Right atrium auricular region (tissue), 2 donors: Measurements from ENCODE around the gene EFL1. TPM values are rescaled to one million over a fixed set of nuclear protein-coding genes. Genes with fewer than 3 reads are reported as not detected.

Experiments
- DNase-seq: peaks from one replicate; pipeline ENCODE4 v3.0.0-alpha.2; 2019; ENCODE audit warnings: low spot score
- H3K27ac ChIP-seq, 2 donors: fragments of 200-600 bp; sonication (generic); 1 replicate in 1 of 2; 2 replicates in 1 of 2; pipeline ENCODE4 v1.5.1; 2016 to 2019
- H3K27me3 ChIP-seq, 2 donors: fragments of 200-600 bp; sonication (generic); one replicate each; pipeline versions ENCODE4 v1.5.1 to v1.6.0; 2017 to 2019
- H3K36me3 ChIP-seq: fragments of 200-600 bp; sonication (generic); one replicate; pipeline ENCODE4 v1.5.1; 2016
- H3K4me1 ChIP-seq, 2 donors: fragments of 200-600 bp; sonication (generic); one replicate each; pipeline versions ENCODE4 v1.5.1 to v1.6.0; 2017 to 2019
- H3K4me3 ChIP-seq, 2 donors: fragments of 200-600 bp; sonication (generic); 1 replicate in 1 of 2; 2 replicates in 1 of 2; pipeline ENCODE4 v1.5.1; 2017 to 2019; ENCODE audit warnings: mild to moderate bottlenecking in 1 of 2, moderate library complexity in 1 of 2
- H3K9me3 ChIP-seq, 2 donors: fragments of 200-600 bp; sonication (generic); one replicate each; pipeline ENCODE4 v1.5.1; 2019
- total RNA-seq, 2 donors: library from RNA; depleted of rRNA; stranded (reverse); fragments of >200 nt; gene quantifications; one replicate each; pipeline ENCODE4 v1.1.0, GENCODE V29; 2016
- TF ChIP-seq, protein P1 (sequence below), 2 donors: fragments of 200-600 bp; sonication (generic); IDR thresholded peaks; one replicate each; pipeline ENCODE4 v1.5.1; 2019; ENCODE audit warnings: antibody characterized with exemption in 2 of 2

Gene EFL1
- total RNA-seq, 2 donors from 2014 or later, result 11.0 to 14.2 TPM

DNA sequence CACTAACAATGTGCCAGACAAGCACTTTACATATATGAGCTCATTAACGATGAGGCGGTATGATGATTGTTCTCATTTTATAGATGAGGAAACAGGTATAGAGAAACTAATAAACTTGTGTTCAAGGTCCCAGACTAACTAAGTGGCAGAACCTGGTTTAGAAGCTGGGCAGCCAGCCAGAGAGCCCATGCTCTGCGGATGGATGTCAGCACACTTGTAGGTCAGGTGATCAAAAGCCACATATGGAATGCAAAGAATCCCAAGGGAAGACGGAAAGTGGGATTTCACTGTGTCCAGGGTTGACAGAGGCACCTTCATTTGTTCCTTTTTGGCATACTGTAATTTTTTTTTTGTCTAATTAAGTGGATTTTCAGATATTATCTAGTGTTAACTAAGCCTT is 103.7 kb downstream of the EFL1 start:
- H3K36me3 ChIP-seq, result peaks cover 22% of the 10 kb centered on the region
- no peak for DNase-seq
- TF ChIP-seq, protein P1, sequence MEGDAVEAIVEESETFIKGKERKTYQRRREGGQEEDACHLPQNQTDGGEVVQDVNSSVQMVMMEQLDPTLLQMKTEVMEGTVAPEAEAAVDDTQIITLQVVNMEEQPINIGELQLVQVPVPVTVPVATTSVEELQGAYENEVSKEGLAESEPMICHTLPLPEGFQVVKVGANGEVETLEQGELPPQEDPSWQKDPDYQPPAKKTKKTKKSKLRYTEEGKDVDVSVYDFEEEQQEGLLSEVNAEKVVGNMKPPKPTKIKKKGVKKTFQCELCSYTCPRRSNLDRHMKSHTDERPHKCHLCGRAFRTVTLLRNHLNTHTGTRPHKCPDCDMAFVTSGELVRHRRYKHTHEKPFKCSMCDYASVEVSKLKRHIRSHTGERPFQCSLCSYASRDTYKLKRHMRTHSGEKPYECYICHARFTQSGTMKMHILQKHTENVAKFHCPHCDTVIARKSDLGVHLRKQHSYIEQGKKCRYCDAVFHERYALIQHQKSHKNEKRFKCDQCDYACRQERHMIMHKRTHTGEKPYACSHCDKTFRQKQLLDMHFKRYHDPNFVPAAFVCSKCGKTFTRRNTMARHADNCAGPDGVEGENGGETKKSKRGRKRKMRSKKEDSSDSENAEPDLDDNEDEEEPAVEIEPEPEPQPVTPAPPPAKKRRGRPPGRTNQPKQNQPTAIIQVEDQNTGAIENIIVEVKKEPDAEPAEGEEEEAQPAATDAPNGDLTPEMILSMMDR (IDR thresholded peaks at IDR 0.05), result no peak
- no peak overlapping the region for H3K27ac ChIP-seq
- H3K27me3 ChIP-seq, result no peaks in the 10 kb centered on the region
- no peaks in the 10 kb centered on the region for H3K9me3 ChIP-seq
- H3K4me3 ChIP-seq, result no peak overlapping the region
- H3K4me1 ChIP-seq, result no peaks in the 10 kb centered on the region

DNA sequence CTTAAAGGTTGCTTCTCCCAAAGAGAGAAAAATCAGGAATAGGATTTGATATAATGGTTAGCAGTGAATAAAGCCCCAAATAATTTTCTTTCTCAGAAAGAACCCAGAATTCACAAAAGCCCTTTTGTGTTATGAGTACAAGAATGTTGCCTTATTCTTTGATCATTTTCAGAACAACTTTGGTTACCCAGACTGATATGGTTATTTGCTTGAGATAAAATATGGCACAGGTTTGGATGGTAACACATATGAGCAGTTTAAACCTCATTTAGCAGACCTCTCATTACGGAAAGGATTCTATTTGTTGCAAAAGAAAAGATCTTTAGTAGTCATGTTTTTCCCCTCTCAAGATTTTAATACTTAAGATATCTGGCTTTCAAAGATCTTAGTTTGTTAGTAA is 111.9 kb downstream of the EFL1 start:
- Histone ChIP-seq H3K4me1 (peaks cover 0 to 5% of the 10 kb centered on the region in 2 donors), H3K36me3 (peaks cover 12% of the 10 kb centered on the region), H3K4me3 (no peak overlapping the region), H3K9me3 (no peaks in the 10 kb centered on the region), H3K27ac (no peak overlapping the region), H3K27me3 (no peaks in the 10 kb centered on the region)
- DNase-seq, result no peak
- TF ChIP-seq, protein P1 (IDR thresholded peaks at IDR 0.05), result no peak

DNA sequence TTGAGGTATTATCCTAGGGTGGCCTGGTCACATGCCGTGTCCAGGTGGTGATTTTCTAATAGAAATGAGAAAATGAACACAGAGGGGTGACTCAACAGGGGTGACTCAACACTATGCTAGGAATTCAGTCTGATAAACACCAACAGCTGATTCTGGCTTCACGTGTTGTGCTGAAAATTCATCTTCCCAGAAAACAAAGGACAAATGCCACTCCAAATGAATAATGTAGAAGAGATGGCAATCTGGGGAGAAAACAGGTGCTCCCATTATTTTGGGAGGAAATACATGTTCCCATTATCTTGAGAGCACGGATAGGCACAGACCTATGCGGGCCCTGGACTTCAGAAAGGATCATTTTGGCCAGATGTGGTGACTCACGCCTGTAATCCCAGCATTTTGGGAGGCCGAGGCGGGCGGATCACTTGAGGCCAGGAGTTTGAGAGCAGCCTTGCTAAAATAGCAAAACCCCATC is 115.5 kb downstream of the EFL1 start:
- TF ChIP-seq, protein P1 (IDR thresholded peaks at IDR 0.05), result no peak
- Histone ChIP-seq H3K4me3 (no peak overlapping the region), H3K27me3 (no peaks in the 10 kb centered on the region), H3K9me3 (no peaks in the 10 kb centered on the region), H3K4me1 (peaks cover 0 to 5% of the 10 kb centered on the region in 2 donors), H3K27ac (peak overlapping the region in 1 of 2 donors; percentile 54), H3K36me3 (peaks cover 11% of the 10 kb centered on the region)
- DNase-seq, result no peak

DNA sequence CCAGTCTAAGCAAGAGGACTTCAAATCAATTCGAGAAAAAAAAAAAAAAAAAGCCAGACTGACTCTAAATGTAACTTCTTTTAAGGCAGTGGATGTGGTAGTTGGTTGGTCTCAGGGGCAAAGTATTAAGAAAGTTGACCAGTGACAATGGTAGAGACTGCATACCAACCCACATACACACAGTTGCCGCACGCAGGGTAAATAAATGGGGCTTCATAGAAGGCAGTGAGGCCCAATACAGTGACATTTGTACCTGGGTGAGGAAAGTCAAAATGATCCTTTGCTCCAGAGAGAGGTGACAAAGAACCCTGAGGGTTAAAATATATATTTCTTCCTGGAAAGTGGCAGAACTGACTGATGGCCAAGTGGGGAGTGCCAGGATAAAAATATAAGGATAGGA is 116.0 kb downstream of the EFL1 start:
- TF ChIP-seq, protein P1 (IDR thresholded peaks at IDR 0.05), result no peak
- H3K27me3 ChIP-seq, result no peaks in the 10 kb centered on the region
- H3K36me3 ChIP-seq, result peaks cover 6% of the 10 kb centered on the region
- peak overlapping the region in 1 of 2 donors; percentile 54 for H3K27ac ChIP-seq
- peaks cover 0 to 5% of the 10 kb centered on the region in 2 donors for H3K4me1 ChIP-seq
- no peak overlapping the region for H3K4me3 ChIP-seq
- H3K9me3 ChIP-seq, result no peaks in the 10 kb centered on the region
- DNase-seq, result no peak

DNA sequence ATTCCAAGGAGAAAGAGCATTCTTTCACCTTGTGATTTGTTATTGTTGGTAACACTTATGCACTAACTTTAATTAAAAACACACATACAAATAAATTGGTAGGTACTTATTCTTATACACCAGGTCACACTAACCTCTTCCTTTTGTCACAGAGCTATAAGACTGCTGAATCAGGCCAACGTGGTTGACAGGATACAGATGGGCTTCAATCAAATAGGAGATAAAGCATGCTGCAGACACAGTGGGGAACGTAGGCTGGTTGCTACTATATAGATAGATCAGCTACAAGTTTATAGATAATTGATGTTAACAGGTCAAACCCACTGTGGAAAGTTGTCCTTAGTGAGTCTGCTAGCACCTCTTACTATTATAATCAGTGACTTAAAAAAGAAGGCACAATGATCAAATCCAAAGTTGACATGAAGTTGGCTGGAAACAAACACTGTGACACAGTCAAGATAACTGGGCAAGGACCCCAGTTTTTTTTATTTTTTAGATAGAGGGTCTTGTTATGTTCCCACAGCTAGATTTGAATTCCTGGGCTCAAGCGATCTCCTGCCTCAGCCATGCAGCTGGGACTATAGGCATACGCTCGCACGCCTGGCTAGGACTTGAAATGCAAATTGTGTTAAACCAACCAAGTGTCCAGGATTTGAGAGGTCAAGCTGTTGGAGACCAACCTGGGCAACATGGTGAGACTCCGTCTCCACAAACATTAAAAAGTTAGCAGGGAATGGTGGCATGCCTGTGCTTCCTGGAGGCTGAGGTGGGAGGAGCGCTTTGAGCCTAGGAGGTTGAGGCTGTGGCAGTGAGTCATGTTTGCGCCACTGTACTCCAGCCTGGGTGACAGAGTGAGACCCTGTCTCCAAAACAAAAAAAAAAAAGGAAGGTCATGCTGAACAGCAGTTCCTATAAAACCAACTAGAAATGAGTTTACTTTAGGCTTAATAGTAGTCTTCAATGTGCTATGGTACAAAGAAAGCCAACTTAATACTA is 118.8 kb downstream of the EFL1 start:
- Histone ChIP-seq H3K9me3 (no peaks in the 10 kb centered on the region), H3K27me3 (no peaks in the 10 kb centered on the region), H3K36me3 (no peaks in the 10 kb centered on the region), H3K4me1 (peaks cover 0 to 5% of the 10 kb centered on the region in 2 donors), H3K27ac (no peak overlapping the region), H3K4me3 (no peak overlapping the region)
- DNase-seq, result no peak
- TF ChIP-seq, protein P1 (IDR thresholded peaks at IDR 0.05), result no peak
